GM12878 (cell line): ENCODE results near the gene P2RY1. TPM values are rescaled to one million over a fixed set of nuclear protein-coding genes. Genes with fewer than 3 reads are reported as not detected.

Source experiments
- BRCA1 ChIP-seq: IDR thresholded peaks from 2 replicates; pipeline ENCODE4 v1.6.1; 2011; ENCODE audit warnings: low read depth, low read length, improper control_type of control experiment
- EGR1 ChIP-seq, 2 experiments: IDR thresholded peaks; 1 replicate in 1 of 2; 2 replicates in 1 of 2; pipeline ENCODE4 v1.6.1; 2011 to 2012; ENCODE audit warnings: low read depth in 2 of 2, low read length in 2 of 2, borderline replicate concordance in 1 of 2, mild to moderate bottlenecking in 1 of 2, moderate library complexity in 1 of 2
- NFIC ChIP-seq: IDR thresholded peaks from 2 replicates; pipeline ENCODE4 v1.6.1; 2012; ENCODE audit warnings: low read depth, mild to moderate bottlenecking, inconsistent platforms, low read length, moderate library complexity
- RBBP5 ChIP-seq: fragments of 200-600 bp; sonication (generic); conservative IDR thresholded peaks from 2 replicates; pipeline ENCODE4 v1.6.1; 2016
- TCF3 ChIP-seq: IDR thresholded peaks from 2 replicates; pipeline ENCODE4 v1.6.1; 2012; ENCODE audit warnings: low read depth, mild to moderate bottlenecking, low read length, borderline replicate concordance; ENCODE audit not compliant: insufficient read depth
- polyA plus RNA-seq, 11 experiments: library from polyadenylated mRNA; depleted of rRNA in 4 of 11; unstranded in 6 of 11; stranded (reverse) in 5 of 11; fragments of >200 nt; fragmentation: Nextera tagmentation in 4 of 11; fragmentation: Illumina TruSeq in 1 of 11; extraction: Ambion mirVana in 4 of 11; extraction: Trizol in 1 of 11; gene quantifications; 1 replicate in 1 of 11; 2 replicates in 10 of 11; pipeline versions ENCODE4 v1.2.1 to v1.2.3, GENCODE V29; 2011 to 2016; ENCODE audit warnings: inconsistent platforms in 2 of 11, missing spikeins in 2 of 11, low read depth in 1 of 11
- total RNA-seq, 4 experiments: library from RNA; depleted of rRNA in 3 of 4; stranded (reverse); fragments of >200 nt in 3 of 4; fragmentation: Illumina TruSeq in 1 of 4; extraction: Trizol in 1 of 4; gene quantifications; 2 replicates each; pipeline versions ENCODE4 v1.2.1 to v1.2.3, GENCODE V29; 2013 to 2021
- TF ChIP-seq, protein P1 (sequence below): fragments of 150-350 bp; IDR thresholded peaks from 2 replicates; pipeline ENCODE4 v1.6.1; 2014; ENCODE audit warnings: mild to moderate bottlenecking, low read depth, low read length
- TF ChIP-seq, protein P2 (sequence below): fragments of 450-650 bp; formaldehyde crosslinking; IDR thresholded peaks from 2 replicates; pipeline ENCODE4 v1.5.0; 2022; ENCODE audit warnings: mild to moderate bottlenecking, missing genetic modification characterization
- TF ChIP-seq, protein P3 (sequence below): IDR thresholded peaks from 2 replicates; pipeline ENCODE4 v1.6.1; 2011; ENCODE audit warnings: borderline replicate concordance, low read depth, mild to moderate bottlenecking, moderate library complexity, mixed read lengths, low read length; ENCODE audit not compliant: insufficient read depth; ENCODE audit errors: extremely low read length

The P2RY1 gene
- total and polyA plus RNA-seq, 10 of the 15 experiments (the other 5 are each of a cell fraction or from before 2014, with no cell fraction given), result 0.01 to 3.4 (median 1.9) TPM

DNA sequence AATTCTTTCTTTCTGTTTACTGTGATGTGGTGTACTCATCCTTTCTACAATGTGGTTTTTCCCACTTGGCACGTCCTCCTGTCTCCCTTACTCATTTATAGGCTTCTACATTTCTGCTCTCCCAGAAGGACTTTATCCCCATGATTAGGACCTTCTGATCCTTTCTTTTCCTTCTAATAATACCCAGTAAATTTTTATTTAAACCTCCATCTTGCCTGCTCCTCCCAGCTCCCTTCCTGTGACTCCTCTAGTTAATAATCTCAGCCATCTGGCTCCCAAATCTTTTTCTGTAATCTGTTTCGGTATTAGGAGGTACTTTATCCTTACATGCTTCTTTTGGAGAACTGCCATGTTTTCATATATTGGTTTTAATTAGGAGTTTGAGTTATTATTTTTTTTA, 11.2 kb upstream of the P2RY1 start (continued):
- TF ChIP-seq, protein P1, sequence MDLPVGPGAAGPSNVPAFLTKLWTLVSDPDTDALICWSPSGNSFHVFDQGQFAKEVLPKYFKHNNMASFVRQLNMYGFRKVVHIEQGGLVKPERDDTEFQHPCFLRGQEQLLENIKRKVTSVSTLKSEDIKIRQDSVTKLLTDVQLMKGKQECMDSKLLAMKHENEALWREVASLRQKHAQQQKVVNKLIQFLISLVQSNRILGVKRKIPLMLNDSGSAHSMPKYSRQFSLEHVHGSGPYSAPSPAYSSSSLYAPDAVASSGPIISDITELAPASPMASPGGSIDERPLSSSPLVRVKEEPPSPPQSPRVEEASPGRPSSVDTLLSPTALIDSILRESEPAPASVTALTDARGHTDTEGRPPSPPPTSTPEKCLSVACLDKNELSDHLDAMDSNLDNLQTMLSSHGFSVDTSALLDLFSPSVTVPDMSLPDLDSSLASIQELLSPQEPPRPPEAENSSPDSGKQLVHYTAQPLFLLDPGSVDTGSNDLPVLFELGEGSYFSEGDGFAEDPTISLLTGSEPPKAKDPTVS, result no peak
- TF ChIP-seq, protein P2, sequence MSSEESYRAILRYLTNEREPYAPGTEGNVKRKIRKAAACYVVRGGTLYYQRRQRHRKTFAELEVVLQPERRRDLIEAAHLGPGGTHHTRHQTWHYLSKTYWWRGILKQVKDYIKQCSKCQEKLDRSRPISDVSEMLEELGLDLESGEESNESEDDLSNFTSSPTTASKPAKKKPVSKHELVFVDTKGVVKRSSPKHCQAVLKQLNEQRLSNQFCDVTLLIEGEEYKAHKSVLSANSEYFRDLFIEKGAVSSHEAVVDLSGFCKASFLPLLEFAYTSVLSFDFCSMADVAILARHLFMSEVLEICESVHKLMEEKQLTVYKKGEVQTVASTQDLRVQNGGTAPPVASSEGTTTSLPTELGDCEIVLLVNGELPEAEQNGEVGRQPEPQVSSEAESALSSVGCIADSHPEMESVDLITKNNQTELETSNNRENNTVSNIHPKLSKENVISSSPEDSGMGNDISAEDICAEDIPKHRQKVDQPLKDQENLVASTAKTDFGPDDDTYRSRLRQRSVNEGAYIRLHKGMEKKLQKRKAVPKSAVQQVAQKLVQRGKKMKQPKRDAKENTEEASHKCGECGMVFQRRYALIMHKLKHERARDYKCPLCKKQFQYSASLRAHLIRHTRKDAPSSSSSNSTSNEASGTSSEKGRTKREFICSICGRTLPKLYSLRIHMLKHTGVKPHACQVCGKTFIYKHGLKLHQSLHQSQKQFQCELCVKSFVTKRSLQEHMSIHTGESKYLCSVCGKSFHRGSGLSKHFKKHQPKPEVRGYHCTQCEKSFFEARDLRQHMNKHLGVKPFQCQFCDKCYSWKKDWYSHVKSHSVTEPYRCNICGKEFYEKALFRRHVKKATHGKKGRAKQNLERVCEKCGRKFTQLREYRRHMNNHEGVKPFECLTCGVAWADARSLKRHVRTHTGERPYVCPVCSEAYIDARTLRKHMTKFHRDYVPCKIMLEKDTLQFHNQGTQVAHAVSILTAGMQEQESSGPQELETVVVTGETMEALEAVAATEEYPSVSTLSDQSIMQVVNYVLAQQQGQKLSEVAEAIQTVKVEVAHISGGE (CRISPR knock-in tag), result no peak
- TF ChIP-seq EGR1 (IDR thresholded peaks at IDR 0.05; ENCODE audit: borderline replicate concordance in 1 of 2, low read depth in 2 of 2, low read length in 2 of 2) (no peak), RBBP5 (no peak), NFIC (no peak), TCF3 (no peak), BRCA1 (no peak)
- TF ChIP-seq, protein P3, sequence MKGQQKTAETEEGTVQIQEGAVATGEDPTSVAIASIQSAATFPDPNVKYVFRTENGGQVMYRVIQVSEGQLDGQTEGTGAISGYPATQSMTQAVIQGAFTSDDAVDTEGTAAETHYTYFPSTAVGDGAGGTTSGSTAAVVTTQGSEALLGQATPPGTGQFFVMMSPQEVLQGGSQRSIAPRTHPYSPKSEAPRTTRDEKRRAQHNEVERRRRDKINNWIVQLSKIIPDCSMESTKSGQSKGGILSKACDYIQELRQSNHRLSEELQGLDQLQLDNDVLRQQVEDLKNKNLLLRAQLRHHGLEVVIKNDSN, result no peak
